Testis (tissue), 3 donors: ENCODE measurements around the gene DIS3L. TPM values are rescaled to one million over a fixed set of nuclear protein-coding genes. Genes with fewer than 3 reads are reported as not detected.
"Not testable (repeated sequence)": the region's sequence is repeated elsewhere in the genome, so short reads cannot be mapped to it uniquely, and the experiment has no call there.

Experiments used
- DNase-seq: peaks from one replicate; pipeline ENCODE4 v3.0.0-alpha.2; 2019
- H3K27ac ChIP-seq, 2 donors: fragments of 200-600 bp; sonication (generic); one replicate each; pipeline ENCODE4 v1.5.1; 2019
- H3K27me3 ChIP-seq: fragments of 200-600 bp; sonication (generic); one replicate; pipeline ENCODE4 v1.5.1; 2019
- H3K36me3 ChIP-seq: fragments of 200-600 bp; sonication (generic); one replicate; pipeline ENCODE4 v1.5.1; 2017; ENCODE audit warnings: low read depth; ENCODE audit errors: missing control alignments
- H3K4me1 ChIP-seq: fragments of 200-600 bp; sonication (generic); one replicate; pipeline ENCODE4 v1.5.1; 2019
- H3K4me3 ChIP-seq, 2 donors: fragments of 200-600 bp; sonication (generic); one replicate each; pipeline ENCODE4 v1.5.1; 2017 to 2019
- H3K9me3 ChIP-seq: fragments of 200-600 bp; sonication (generic); one replicate; pipeline ENCODE4 v1.5.1; 2017
- POLR2A ChIP-seq: fragments of 450-650 bp; IDR thresholded peaks from one replicate; pipeline ENCODE4 v1.6.1; 2017; ENCODE audit warnings: antibody characterized with exemption, mild to moderate bottlenecking, moderate library complexity
- WGBS, 2 donors: methylation state at CpG; one replicate each; pipeline ENCODE4 v1.1.5; 2018; 5-methylcytosine and 5-hydroxymethylcytosine counted together
- intact Hi-C: fragments of 100-400 bp; cut with DNase I; formaldehyde crosslinking; loops from one replicate; pipeline ENCODE4 v1.15.1; 2023; ENCODE audit warnings: low total_unique reads
- polyA plus RNA-seq: library from polyadenylated mRNA; stranded (reverse); fragments of 350-450 nt; fragmentation: Illumina TruSeq; extraction: RNeasy Lipid Tissue Mini Kit (QIAGEN cat#74804); gene quantifications from one replicate; pipeline ENCODE4 v1.2.3, GENCODE V29; 2014; ENCODE audit warnings: low read depth, low replicate concordance; ENCODE audit not compliant: insufficient read depth
- total RNA-seq, 2 donors: library from RNA; depleted of rRNA; stranded (reverse); fragments of >200 nt; gene quantifications; one replicate each; pipeline ENCODE4 v1.2.3, GENCODE V29; 2016
- TF ChIP-seq, protein P1 (sequence below), 3 experiments: fragments of 450-650 bp in 2 of 3; fragments of 200-600 bp in 1 of 3; sonication (generic) in 1 of 3; IDR thresholded peaks; one replicate each; pipeline ENCODE4 v1.5.1; 2016 to 2019; ENCODE audit warnings: antibody characterized with exemption in 3 of 3, mild to moderate bottlenecking in 2 of 3, moderate library complexity in 1 of 3

Gene DIS3L
- total and polyA plus RNA-seq, 3 donors from 2014 or later: 46.3 to 51.8 (median 48.7) TPM

GRCh38 chr15:66296186-66296585 lies 2.8 kb downstream of the DIS3L start:
- Histone ChIP-seq H3K9me3 (no peaks in the 10 kb centered on the region), H3K27ac (no peak overlapping the region), H3K36me3 (no peaks in the 10 kb centered on the region), H3K4me3 (no peak overlapping the region), H3K27me3 (no peaks in the 10 kb centered on the region), H3K4me1 (peaks cover 19% of the 10 kb centered on the region)
- TF ChIP-seq, protein P1, sequence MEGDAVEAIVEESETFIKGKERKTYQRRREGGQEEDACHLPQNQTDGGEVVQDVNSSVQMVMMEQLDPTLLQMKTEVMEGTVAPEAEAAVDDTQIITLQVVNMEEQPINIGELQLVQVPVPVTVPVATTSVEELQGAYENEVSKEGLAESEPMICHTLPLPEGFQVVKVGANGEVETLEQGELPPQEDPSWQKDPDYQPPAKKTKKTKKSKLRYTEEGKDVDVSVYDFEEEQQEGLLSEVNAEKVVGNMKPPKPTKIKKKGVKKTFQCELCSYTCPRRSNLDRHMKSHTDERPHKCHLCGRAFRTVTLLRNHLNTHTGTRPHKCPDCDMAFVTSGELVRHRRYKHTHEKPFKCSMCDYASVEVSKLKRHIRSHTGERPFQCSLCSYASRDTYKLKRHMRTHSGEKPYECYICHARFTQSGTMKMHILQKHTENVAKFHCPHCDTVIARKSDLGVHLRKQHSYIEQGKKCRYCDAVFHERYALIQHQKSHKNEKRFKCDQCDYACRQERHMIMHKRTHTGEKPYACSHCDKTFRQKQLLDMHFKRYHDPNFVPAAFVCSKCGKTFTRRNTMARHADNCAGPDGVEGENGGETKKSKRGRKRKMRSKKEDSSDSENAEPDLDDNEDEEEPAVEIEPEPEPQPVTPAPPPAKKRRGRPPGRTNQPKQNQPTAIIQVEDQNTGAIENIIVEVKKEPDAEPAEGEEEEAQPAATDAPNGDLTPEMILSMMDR (IDR thresholded peaks at IDR 0.05): no peak
- TF ChIP-seq POLR2A: no peak
- no peak for DNase-seq
- intact Hi-C loops: no loop called here
- 76 to 81% methylated on average over 5 of the region's 5 CpGs for whole genome bisulfite sequencing, 2 donors

DNA sequence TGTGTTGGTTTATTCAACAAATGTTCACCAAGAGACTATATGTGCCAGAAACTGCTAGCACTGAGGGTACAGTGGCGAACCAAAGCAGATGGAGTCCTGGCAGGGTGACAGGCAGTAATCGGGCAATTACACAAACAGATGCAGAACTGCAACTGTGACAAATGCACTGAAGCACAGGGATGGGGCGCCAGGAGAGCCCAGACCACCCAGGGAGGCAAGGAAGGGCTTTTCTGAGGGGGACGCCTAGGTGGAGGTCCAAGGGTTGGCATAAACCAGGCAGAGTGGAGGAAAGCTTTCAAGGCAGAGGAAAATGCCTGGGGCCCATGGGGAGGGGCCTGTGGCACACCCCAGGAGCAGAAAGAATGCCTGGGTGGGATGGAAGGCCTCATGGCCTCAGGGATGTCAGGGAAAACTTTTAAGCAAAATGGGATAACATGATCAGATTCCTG lies 5.5 kb downstream of the DIS3L start:
- no peak overlapping the region for H3K27ac ChIP-seq
- intact Hi-C loops: no loop called here
- TF ChIP-seq POLR2A: no peak
- TF ChIP-seq, protein P1 (IDR thresholded peaks at IDR 0.05): no peak
- no peaks in the 10 kb centered on the region for H3K9me3 ChIP-seq
- no peak for DNase-seq
- 66 to 80% methylated on average over 4 of the region's 4 CpGs for WGBS, 2 donors
- H3K4me3 ChIP-seq: no peak overlapping the region
- peaks cover 17% of the 10 kb centered on the region for H3K4me1 ChIP-seq
- no peaks in the 10 kb centered on the region for H3K27me3 ChIP-seq
- no peaks in the 10 kb centered on the region for H3K36me3 ChIP-seq

DNA sequence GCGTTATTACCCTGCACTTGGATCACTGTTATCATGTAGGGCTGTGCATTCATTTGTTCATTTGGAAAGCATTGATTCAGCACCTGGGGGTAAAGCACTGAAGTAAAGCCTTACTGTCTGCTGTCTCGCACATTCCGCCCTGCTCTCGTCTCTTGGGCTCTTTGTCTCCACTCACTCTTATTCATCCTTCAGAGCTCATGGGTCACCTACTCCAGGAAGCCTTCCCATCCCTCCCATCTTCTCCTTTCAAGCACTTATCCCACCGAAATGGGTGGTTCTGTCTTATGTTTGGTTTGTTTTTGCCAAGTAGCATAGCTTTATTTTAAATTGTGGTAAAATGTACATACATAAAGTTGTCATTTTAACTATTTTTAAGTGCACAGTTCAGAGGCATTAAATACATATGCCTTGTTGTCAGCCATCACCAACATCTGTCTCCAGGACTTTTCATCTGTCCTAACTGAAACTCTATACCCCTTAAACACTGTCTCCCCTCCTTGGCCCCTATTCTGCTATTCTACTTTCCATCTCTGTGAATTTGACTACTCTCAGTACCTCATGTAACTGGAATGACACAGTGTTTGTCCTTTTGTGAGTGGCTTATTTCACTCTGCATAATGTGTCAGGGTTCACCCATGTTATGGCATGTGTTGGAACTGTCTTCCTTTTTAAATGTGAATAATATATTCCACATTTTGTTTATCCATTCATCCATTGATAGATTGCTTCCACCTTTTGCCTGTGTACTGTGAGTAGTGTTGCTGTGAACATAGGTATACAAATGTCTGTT lies 9.3 kb downstream of the DIS3L start:
- WGBS, 2 donors: 78 to 90% methylated on average over 5 of the region's 5 CpGs
- no peak overlapping the region for H3K27ac ChIP-seq
- H3K27me3 ChIP-seq: no peaks in the 10 kb centered on the region
- no peak overlapping the region for H3K4me3 ChIP-seq
- H3K36me3 ChIP-seq: no peaks in the 10 kb centered on the region
- no peak for DNase-seq
- intact Hi-C loops: no loop called here
- H3K9me3 ChIP-seq: no peaks in the 10 kb centered on the region
- no peak for TF ChIP-seq POLR2A
- TF ChIP-seq, protein P1 (IDR thresholded peaks at IDR 0.05): no peak
- no peaks in the 10 kb centered on the region for H3K4me1 ChIP-seq

GRCh38 chr15:66304425-66304824 lies 11.1 kb downstream of the DIS3L start:
- H3K27ac ChIP-seq, H3K27me3 ChIP-seq, intact Hi-C loops, H3K4me1 ChIP-seq, DNase-seq, H3K9me3 ChIP-seq, H3K4me3 ChIP-seq, H3K36me3 ChIP-seq: not testable (repeated sequence)
- WGBS, 2 donors: 93 to 95% methylated on average over 10 of the region's 10 CpGs

- DNase-seq: no peak
- Histone ChIP-seq H3K27me3 (no peaks in the 10 kb centered on the region), H3K9me3 (no peaks in the 10 kb centered on the region), H3K36me3 (no peaks in the 10 kb centered on the region), H3K4me3 (no peak overlapping the region), H3K27ac (no peak overlapping the region), H3K4me1 (no peaks in the 10 kb centered on the region)
- intact Hi-C loops: no loop called here
- 81 to 84% methylated on average over 3 of the region's 3 CpGs for WGBS, 2 donors
- TF ChIP-seq POLR2A: no peak
- TF ChIP-seq, protein P1 (IDR thresholded peaks at IDR 0.05): no peak
Observed at GRCh38 chr15:66306381-66306780, 13.0 kb downstream of the DIS3L start.
